Neural crest cell (in vitro differentiated cells): ENCODE measurements around the gene MAPT. TPM values are rescaled to one million over a fixed set of nuclear protein-coding genes. Genes with fewer than 3 reads are reported as not detected.

Source experiments
- DNase-seq: peaks from one replicate; pipeline ENCODE4 v3.0.0; 2021; ENCODE audit warnings: low read depth, mixed read lengths, low spot score
- H3K27ac Mint-ChIP-seq: one replicate; pipeline ENCODE4 v1.8.0; 2021; ENCODE audit warnings: mild to moderate bottlenecking, mixed read lengths; ENCODE audit not compliant: unreplicated experiment
- H3K27me3 Mint-ChIP-seq: 2 replicates; pipeline ENCODE4 v1.8.0; 2021; ENCODE audit warnings: low read depth, mild to moderate bottlenecking, mixed read lengths
- H3K36me3 Mint-ChIP-seq: 2 replicates; pipeline ENCODE4 v1.8.0; 2021; ENCODE audit warnings: low read depth, mild to moderate bottlenecking, mixed read lengths
- H3K4me1 Mint-ChIP-seq: 2 replicates; pipeline ENCODE4 v1.8.0; 2021; ENCODE audit warnings: mixed read lengths
- H3K4me3 Mint-ChIP-seq: one replicate; pipeline ENCODE4 v1.8.0; 2021; ENCODE audit warnings: mild to moderate bottlenecking, mixed read lengths
- H3K9me3 Mint-ChIP-seq: 2 replicates; pipeline ENCODE4 v1.8.0; 2021; ENCODE audit warnings: mixed read lengths
- CTCF ChIP-seq: fragments of 200-600 bp; sonication (generic); conservative IDR thresholded peaks from 2 replicates; pipeline ENCODE4 v1.5.0; 2021; ENCODE audit warnings: antibody characterized with exemption, mild to moderate bottlenecking
- total RNA-seq: library from RNA; stranded (reverse); gene quantifications from 2 replicates; pipeline ENCODE4 v1.2.1, GENCODE V29; 2021

The MAPT gene
- total RNA-seq, 1 donor from 2014 or later: 9.5 TPM

GRCh38 chr17:45870342-45870974, 23.9 kb upstream of the MAPT start:
- Mint-ChIP-seq H3K36me3 (no peaks in the 10 kb centered on the region), H3K4me3 (no peak overlapping the region), H3K4me1 (peaks cover 25% of the 10 kb centered on the region), H3K27me3 (peaks cover 8% of the 10 kb centered on the region), H3K9me3 (no peaks in the 10 kb centered on the region), H3K27ac (no peak overlapping the region)
- DNase-seq: no peak
- TF ChIP-seq CTCF: no peak

- peaks cover 25% of the 10 kb centered on the region for H3K4me1 Mint-ChIP-seq
- TF ChIP-seq CTCF: no peak
Observed at GRCh38 chr17:45871718-45872117, 22.6 kb upstream of the MAPT start.

DNA sequence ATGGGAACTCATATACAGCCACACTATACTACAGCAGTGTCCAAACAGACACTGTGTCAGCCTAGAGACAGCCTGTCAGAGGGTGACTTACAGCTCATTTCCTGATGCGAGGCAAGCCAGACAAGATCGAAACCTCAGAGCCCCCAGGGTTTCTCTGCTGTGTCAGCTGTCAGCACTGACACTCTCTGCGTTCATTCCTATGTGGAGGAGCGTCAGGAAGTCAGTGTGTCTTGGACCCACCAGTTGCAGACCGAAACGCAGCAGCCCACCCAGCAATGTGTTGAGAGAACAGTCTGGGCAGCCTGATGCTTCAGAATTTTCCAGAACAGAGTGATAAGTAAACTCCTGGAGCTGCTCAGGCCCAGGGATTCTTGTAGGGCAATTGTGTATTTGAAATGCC, 20.6 kb upstream of the MAPT start:
- no peak for TF ChIP-seq CTCF
- no peaks in the 10 kb centered on the region for H3K9me3 Mint-ChIP-seq
- H3K36me3 Mint-ChIP-seq: no peaks in the 10 kb centered on the region
- H3K27ac Mint-ChIP-seq: no peak overlapping the region
- no peak for DNase-seq
- peaks cover 20% of the 10 kb centered on the region for H3K4me1 Mint-ChIP-seq
- H3K27me3 Mint-ChIP-seq: peaks cover 23% of the 10 kb centered on the region
- H3K4me3 Mint-ChIP-seq: no peak overlapping the region

More at GRCh38 chr17:45871718-45872117, 22.6 kb upstream of the MAPT start:
- DNase-seq: no peak
- H3K36me3 Mint-ChIP-seq: no peaks in the 10 kb centered on the region
- no peak overlapping the region for H3K27ac Mint-ChIP-seq
- H3K4me3 Mint-ChIP-seq: no peak overlapping the region
- H3K27me3 Mint-ChIP-seq: peaks cover 9% of the 10 kb centered on the region
- H3K9me3 Mint-ChIP-seq: no peaks in the 10 kb centered on the region

DNA sequence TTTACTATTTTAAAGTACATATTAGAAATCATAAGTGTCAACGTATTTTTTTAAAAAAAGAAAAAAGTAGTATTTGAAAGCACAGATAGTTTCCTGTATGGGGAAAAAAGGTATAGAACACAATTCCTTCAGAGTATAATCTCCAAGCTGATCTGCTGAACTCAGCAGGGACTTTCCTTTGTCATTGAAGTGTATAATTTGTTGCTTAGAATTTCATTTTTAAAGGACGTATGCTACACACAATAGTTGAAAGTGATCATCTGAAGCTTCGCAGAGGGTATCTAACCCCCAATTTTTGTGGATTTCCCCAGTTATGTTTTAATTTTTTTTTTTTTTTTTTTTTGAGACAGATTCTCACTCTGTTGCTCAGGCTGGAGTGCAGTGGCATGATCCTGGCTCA, 20.2 kb upstream of the MAPT start:
- no peak overlapping the region for H3K4me3 Mint-ChIP-seq
- peaks cover 20% of the 10 kb centered on the region for H3K4me1 Mint-ChIP-seq
- H3K36me3 Mint-ChIP-seq: no peaks in the 10 kb centered on the region

DNA sequence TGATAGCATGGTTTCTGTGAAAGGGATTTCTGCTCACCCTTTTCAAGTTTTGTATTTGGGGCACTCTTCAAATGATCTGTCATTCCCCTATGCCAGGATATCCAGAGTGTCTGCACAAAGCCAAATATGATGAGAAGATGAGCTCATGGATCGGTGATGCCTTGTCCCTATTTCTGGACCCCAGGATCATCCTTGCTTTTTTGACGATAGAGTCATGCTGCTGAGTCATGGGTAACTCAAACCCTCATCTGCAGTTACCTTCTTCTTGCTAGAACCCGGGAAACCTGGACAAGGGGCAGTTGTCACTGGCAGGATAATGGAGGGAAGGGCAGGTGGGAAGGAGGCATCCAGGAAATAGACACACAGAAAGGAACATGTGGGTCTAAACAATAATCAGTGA, 17.8 kb upstream of the MAPT start:
- Mint-ChIP-seq H3K27me3 (peaks cover 27% of the 10 kb centered on the region), H3K36me3 (no peaks in the 10 kb centered on the region), H3K4me3 (no peak overlapping the region), H3K4me1 (peaks cover 6% of the 10 kb centered on the region), H3K9me3 (no peaks in the 10 kb centered on the region), H3K27ac (no peak overlapping the region)
- no peak for DNase-seq
- no peak for TF ChIP-seq CTCF

More for the DNA sequence above, 20.2 kb upstream of the MAPT start:
- Mint-ChIP-seq H3K27me3 (peaks cover 23% of the 10 kb centered on the region), H3K9me3 (no peaks in the 10 kb centered on the region), H3K27ac (no peak overlapping the region)
- TF ChIP-seq CTCF: no peak
- no peak for DNase-seq
